CD4-positive, alpha-beta memory T cell (primary cell): ENCODE data around the gene PAGR1. TPM values are rescaled to one million over a fixed set of nuclear protein-coding genes. Genes with fewer than 3 reads are reported as not detected.
"Not testable (repeated sequence)": the region's sequence is repeated elsewhere in the genome, so short reads cannot be mapped to it uniquely, and the experiment has no call there.

Experiments used
- CTCF ChIA-PET: fragments of 350-600 bp; sonication (Branson Sonifier 250); formaldehyde crosslinking; loops from one replicate; lab custom pipeline; 2021; ENCODE audit warnings: inconsistent platforms; ENCODE audit not compliant: partially characterized antibody; lab: Charles Lee
- POLR2A ChIA-PET: fragments of 350-600 bp; sonication (Branson Sonifier 250); formaldehyde crosslinking; loops from one replicate; lab custom pipeline; 2021; ENCODE audit not compliant: partially characterized antibody; lab: Charles Lee
- DNase-seq, 5 donors: peaks; one replicate each; pipeline versions ENCODE4 v3.0.0 to v3.0.0-alpha.2; 2020 to 2022; ENCODE audit warnings: mixed read lengths in 1 of 5
- H3K27ac ChIP-seq: one replicate; pipeline ENCODE4 v1.7.0; 2013; ENCODE audit warnings: low read depth, low read length
- H3K27me3 ChIP-seq: 2 replicates; pipeline ENCODE4 v1.7.0; 2013; ENCODE audit warnings: mild to moderate bottlenecking, low read length, moderate library complexity; ENCODE audit not compliant: insufficient read depth
- H3K36me3 ChIP-seq: 2 replicates; pipeline ENCODE4 v1.7.0; 2013; ENCODE audit warnings: mild to moderate bottlenecking, low read length, moderate library complexity; ENCODE audit not compliant: insufficient read depth
- H3K4me1 ChIP-seq: 2 replicates; pipeline ENCODE4 v1.7.0; 2013; ENCODE audit warnings: mild to moderate bottlenecking, low read length, moderate library complexity; ENCODE audit not compliant: insufficient read depth
- H3K4me3 ChIP-seq, 2 donors: one replicate each; pipeline ENCODE4 v1.7.0; 2013; ENCODE audit warnings: low read length in 2 of 2, mild to moderate bottlenecking in 1 of 2
- H3K9me3 ChIP-seq, 2 donors: one replicate each; pipeline ENCODE4 v1.7.0; 2013; ENCODE audit warnings: low read length in 2 of 2, control low read depth in 1 of 2; ENCODE audit not compliant: control insufficient read depth in 1 of 2
- H3K27ac Mint-ChIP-seq, 7 donors: one replicate each; pipeline ENCODE4 v1.8.0; 2020 to 2021; ENCODE audit warnings: mixed read lengths in 7 of 7, mild to moderate bottlenecking in 6 of 7, inconsistent platforms in 3 of 7, moderate library complexity in 3 of 7
- H3K27me3 Mint-ChIP-seq, 2 donors: one replicate each; pipeline ENCODE4 v1.8.0; 2020 to 2021; ENCODE audit warnings: mixed read lengths in 2 of 2
- H3K36me3 Mint-ChIP-seq, 2 donors: one replicate each; pipeline ENCODE4 v1.8.0; 2020 to 2021; ENCODE audit warnings: mixed read lengths in 2 of 2, inconsistent platforms in 1 of 2, mild to moderate bottlenecking in 1 of 2
- H3K4me1 Mint-ChIP-seq, 4 donors: one replicate each; pipeline ENCODE4 v1.8.0; 2020 to 2021; ENCODE audit warnings: mixed read lengths in 4 of 4, mild to moderate bottlenecking in 1 of 4
- H3K4me3 Mint-ChIP-seq, 8 donors: one replicate each; pipeline ENCODE4 v1.8.0; 2020 to 2021; ENCODE audit warnings: mixed read lengths in 8 of 8, mild to moderate bottlenecking in 7 of 8, moderate library complexity in 6 of 8, inconsistent platforms in 3 of 8
- H3K9me3 Mint-ChIP-seq, 8 donors: one replicate each; pipeline ENCODE4 v1.8.0; 2020 to 2021; ENCODE audit warnings: mixed read lengths in 8 of 8, mild to moderate bottlenecking in 5 of 8, inconsistent platforms in 3 of 8, moderate library complexity in 1 of 8
- intact Hi-C: fragments of 100-400 bp; cut with micrococcal nuclease; formaldehyde crosslinking; loops from one replicate; pipeline ENCODE4 v1.15.1; 2023
- polyA plus RNA-seq, 2 donors: library from polyadenylated mRNA; unstranded; fragments of 300-500 nt; fragmentation: Illumina TruSeq; gene quantifications; one replicate each; pipeline ENCODE4 v1.2.3, GENCODE V29; 2021
- total RNA-seq, 2 experiments: library from RNA; stranded (reverse); gene quantifications; one replicate each; pipeline ENCODE4 v1.2.3, GENCODE V29; 2021

PAGR1 gene
- total and polyA plus RNA-seq, 4 experiments from 2014 or later: 43.7 to 51.1 (median 45.5) TPM

GRCh38 chr16:29784901-29785500 lies 31.0 kb upstream of the PAGR1 start:
- POLR2A ChIA-PET: interaction anchor here (0.6 to 4.6 kb wide), 24 partner anchors 10 to 141 kb away, joined by 3 to 93 read pairs (median 6); partner anchors contain the start of genes C16orf54, KCTD13, MAZ and PAGR1
- Histone ChIP-seq H3K9me3 (no peaks in the 10 kb centered on the region), H3K4me1 (peaks cover 25% of the 10 kb centered on the region), H3K27ac (peak overlapping the region; percentile 47), H3K4me3 (peak overlapping the region in 1 of 2 donors; percentile 44), H3K36me3 (no peaks in the 10 kb centered on the region), H3K27me3 (no peaks in the 10 kb centered on the region)
- intact Hi-C loops: loop anchor here (1.0 kb wide), 2 partner anchors 75 to 83 kb away; no protein-coding TSS in a partner anchor
- DNase-seq: peak; percentile 70 to 77 (median 74)
- H3K9me3 Mint-ChIP-seq: peaks cover 0 to 7% (median 0%) of the 10 kb centered on the region in 8 donors
- no peaks in the 10 kb centered on the region for H3K27me3 Mint-ChIP-seq
- peaks cover 12 to 30% (median 24%) of the 10 kb centered on the region in 4 donors for H3K4me1 Mint-ChIP-seq
- CTCF ChIA-PET: interaction anchor here (0.6 to 4.8 kb wide), 32 partner anchors 10 to 272 kb away, joined by 3 to 57 read pairs (median 5); partner anchors contain the start of genes C16orf54 and PAGR1
- peak overlapping the region; percentile 57 to 86 (median 78) for H3K4me3 Mint-ChIP-seq
- H3K27ac Mint-ChIP-seq: peak overlapping the region; percentile 33 to 92 (median 87)
- H3K36me3 Mint-ChIP-seq: no peaks in the 10 kb centered on the region

DNA sequence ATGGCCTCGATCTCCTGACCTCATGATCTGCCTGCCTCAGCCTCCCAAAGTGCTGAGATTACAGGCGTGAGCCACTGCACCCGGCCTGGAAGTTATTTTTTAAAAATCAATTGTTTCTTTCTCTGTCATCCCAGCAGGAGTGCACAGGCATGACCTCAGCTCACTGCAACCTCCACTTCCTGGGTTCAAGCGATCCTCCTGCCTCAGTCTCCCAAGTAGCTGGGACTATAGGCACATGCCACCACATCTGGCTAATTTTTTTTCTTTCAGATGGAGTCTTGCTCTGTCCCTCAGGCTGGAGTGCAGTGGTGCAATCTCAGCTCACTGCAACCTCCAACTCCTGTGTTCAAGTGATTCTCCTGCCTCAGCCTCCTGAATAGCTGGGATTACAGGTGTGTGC lies 28.8 kb upstream of the PAGR1 start:
- H3K9me3 ChIP-seq, H3K27me3 Mint-ChIP-seq, H3K9me3 Mint-ChIP-seq, DNase-seq, H3K4me3 Mint-ChIP-seq, H3K27me3 ChIP-seq, H3K27ac ChIP-seq, intact Hi-C loops, H3K36me3 ChIP-seq, H3K4me3 ChIP-seq: not testable (repeated sequence)
- peaks cover 36% of the 10 kb centered on the region for H3K4me1 ChIP-seq
- POLR2A ChIA-PET: interaction anchor here (1.0 to 4.6 kb wide), 3 partner anchors 24 to 85 kb away, joined by 4 to 93 read pairs (median 4); partner anchors contain the start of gene C16orf54
- H3K36me3 Mint-ChIP-seq: peaks cover 0 to 15% of the 10 kb centered on the region in 2 donors
- H3K4me1 Mint-ChIP-seq: peaks cover 22 to 52% (median 37%) of the 10 kb centered on the region in 4 donors
- peak overlapping the region in 2 of 7 donors; percentile 30 to 47 for H3K27ac Mint-ChIP-seq
- CTCF ChIA-PET: interaction anchor here (2.3 to 4.8 kb wide), 7 partner anchors 17 to 86 kb away, joined by 7 to 57 read pairs (median 35); partner anchors contain the start of gene C16orf54

- Histone ChIP-seq H3K9me3 (no peaks in the 10 kb centered on the region), H3K4me1 (peaks cover 47% of the 10 kb centered on the region), H3K27ac (peak overlapping the region; percentile 80), H3K36me3 (no peaks in the 10 kb centered on the region), H3K27me3 (no peaks in the 10 kb centered on the region), H3K4me3 (peak overlapping the region; percentile 47 to 86)
- Mint-ChIP-seq H3K27me3 (no peaks in the 10 kb centered on the region), H3K4me3 (peak overlapping the region; percentile 97 to 100 (median 99)), H3K4me1 (peaks cover 31 to 60% (median 45%) of the 10 kb centered on the region in 4 donors), H3K36me3 (peaks cover 0 to 21% of the 10 kb centered on the region in 2 donors), H3K27ac (peak overlapping the region; percentile 96 to 99 (median 98)), H3K9me3 (no peaks in the 10 kb centered on the region)
- intact Hi-C loops: loop anchor here (1.0 kb wide), 6 partner anchors 16 to 207 kb away; partner anchors contain the start of genes INO80E and PAGR1
- CTCF ChIA-PET: interaction anchor here (1.1 to 7.5 kb wide), 22 partner anchors 9 to 89 kb away, joined by 3 to 59 read pairs (median 8); partner anchors contain the start of genes C16orf54, MVP and PAGR1
- POLR2A ChIA-PET: interaction anchor here (0.7 to 12.0 kb wide), 34 partner anchors 18 to 394 kb away, joined by 3 to 522 read pairs (median 5); partner anchors contain the start of genes C16orf54, CDIPT, CORO1A and HIRIP3
- no peak for DNase-seq
Observed at GRCh38 chr16:29789775-29790182, 26.2 kb upstream of the PAGR1 start.

GRCh38 chr16:29790183-29790948 lies 25.6 kb upstream of the PAGR1 start, which contains the start of gene KIF22:
KIF22 (plus strand) TSS chr16:29790751; CDS start chr16:29790760, 9 bp downstream.
- Mint-ChIP-seq H3K36me3 (peaks cover 0 to 27% of the 10 kb centered on the region in 2 donors), H3K9me3 (no peaks in the 10 kb centered on the region), H3K4me1 (peaks cover 27 to 58% (median 43%) of the 10 kb centered on the region in 4 donors), H3K27ac (peak within 1 kb of the TSS; percentile 96 to 99 (median 98)), H3K4me3 (peak within 1 kb of the TSS; percentile 97 to 100 (median 99)), H3K27me3 (no peaks in the 10 kb centered on the region)
- Histone ChIP-seq H3K36me3 (peaks cover 4% of the 10 kb centered on the region), H3K4me3 (peak within 1 kb of the TSS; percentile 90 to 98), H3K9me3 (no peaks in the 10 kb centered on the region), H3K27ac (peak within 1 kb of the TSS; percentile 80), H3K27me3 (no peaks in the 10 kb centered on the region), H3K4me1 (peaks cover 43% of the 10 kb centered on the region)
- intact Hi-C loops: loop anchor here (1.0 kb wide), 6 partner anchors 15 to 206 kb away; partner anchors contain the start of genes INO80E and PAGR1
- ChIA-PET POLR2A (interaction anchor here (0.7 to 12.0 kb wide), 36 partner anchors 19 to 580 kb away, joined by 3 to 522 read pairs (median 5); partner anchors contain the start of genes C16orf54, CDIPT, CORO1A and HIRIP3), CTCF (interaction anchor here (1.1 to 7.5 kb wide), 21 partner anchors 10 to 89 kb away, joined by 3 to 59 read pairs (median 8); partner anchors contain the start of genes C16orf54, MVP and PAGR1)
- peak; percentile 99 to 100 (median 100) for DNase-seq

- H3K36me3 Mint-ChIP-seq: peaks cover 0 to 32% of the 10 kb centered on the region in 2 donors
- Histone ChIP-seq H3K4me3 (peak overlapping the region; percentile 90 to 98), H3K36me3 (peaks cover 4% of the 10 kb centered on the region), H3K27me3 (no peaks in the 10 kb centered on the region), H3K9me3 (no peaks in the 10 kb centered on the region), H3K27ac (peak overlapping the region; percentile 79), H3K4me1 (peaks cover 39% of the 10 kb centered on the region)
- no peaks in the 10 kb centered on the region for H3K9me3 Mint-ChIP-seq
- POLR2A ChIA-PET: interaction anchor here (0.8 to 12.0 kb wide), 28 partner anchors 19 to 579 kb away, joined by 3 to 522 read pairs (median 6); partner anchors contain the start of genes C16orf54, CDIPT, CORO1A and HIRIP3
- no peaks in the 10 kb centered on the region for H3K27me3 Mint-ChIP-seq
- intact Hi-C loops: loop anchor here (1.0 kb wide), 6 partner anchors 14 to 205 kb away; partner anchors contain the start of genes INO80E and PAGR1
- peak overlapping the region; percentile 96 to 99 (median 98) for H3K27ac Mint-ChIP-seq
- H3K4me1 Mint-ChIP-seq: peaks cover 27 to 59% (median 40%) of the 10 kb centered on the region in 4 donors
- DNase-seq: peak in 3 of 5 donors; percentile 20 to 26 (median 23)
- CTCF ChIA-PET: interaction anchor here (1.2 to 7.5 kb wide), 14 partner anchors 11 to 90 kb away, joined by 3 to 59 read pairs (median 20); partner anchors contain the start of genes C16orf54 and PAGR1
- peak overlapping the region; percentile 97 to 100 (median 99) for H3K4me3 Mint-ChIP-seq
Observed at GRCh38 chr16:29790949-29791844, 24.8 kb upstream of the PAGR1 start.
